SU-DHL-6 (cell line): Measurements from ENCODE around the gene GUCA2A.

Experiments
- H2AFZ ChIP-seq: fragments of 200-600 bp; sonication (generic); 2 replicates; pipeline ENCODE4 v1.6.1; 2014; ENCODE audit warnings: low read depth, mild to moderate bottlenecking, moderate library complexity, mixed read lengths, antibody characterized with exemption, low read length; ENCODE audit not compliant: severe bottlenecking
- H3F3A ChIP-seq: fragments of 200-600 bp; shearing (Covaris generic); 2 replicates; pipeline ENCODE4 v1.6.0; 2016; ENCODE audit warnings: antibody characterized with exemption, mild to moderate bottlenecking; ENCODE audit not compliant: insufficient read depth
- H3K27ac ChIP-seq: fragments of 200-600 bp; sonication (generic); 2 replicates; pipeline ENCODE4 v1.5.1; 2016; ENCODE audit warnings: low read depth, mild to moderate bottlenecking, low read length, moderate library complexity, mixed read lengths
- H3K27me3 ChIP-seq: fragments of 200-600 bp; sonication (generic), shearing (Covaris generic); 2 replicates; pipeline ENCODE4 v1.6.0; 2014; ENCODE audit warnings: mild to moderate bottlenecking, low read length
- H3K36me3 ChIP-seq: fragments of 200-600 bp; sonication (generic); 2 replicates; pipeline ENCODE4 v1.6.1; 2014; ENCODE audit warnings: mild to moderate bottlenecking, low read length, mixed read lengths
- H3K4me2 ChIP-seq: fragments of 300-600, 200-600 bp; shearing (Covaris generic), sonication (generic); 2 replicates; pipeline ENCODE4 v1.6.0; 2014; ENCODE audit warnings: low read length, low read depth, mild to moderate bottlenecking; ENCODE audit not compliant: poor library complexity, severe bottlenecking
- H3K4me3 ChIP-seq: fragments of 200-600 bp; sonication (generic); 2 replicates; pipeline ENCODE4 v1.5.1; 2014; ENCODE audit warnings: antibody characterized with exemption, low read length, mild to moderate bottlenecking, mixed read lengths; ENCODE audit not compliant: insufficient read depth, poor library complexity, severe bottlenecking
- H3K79me2 ChIP-seq: fragments of 200-600 bp; sonication (generic); 2 replicates; pipeline ENCODE4 v1.6.1; 2014; ENCODE audit warnings: mild to moderate bottlenecking, low read length, moderate library complexity; ENCODE audit not compliant: insufficient read depth
- H3K9ac ChIP-seq: fragments of 200-600 bp; sonication (generic); 2 replicates; pipeline ENCODE4 v1.7.0; 2014; ENCODE audit warnings: mild to moderate bottlenecking, low read length
- H3K9me2 ChIP-seq: fragments of 200-600 bp; sonication (generic); replicated peaks from 2 replicates; pipeline ENCODE4 v1.6.1; 2014; ENCODE audit warnings: low read length; ENCODE audit not compliant: insufficient read depth
- H3K9me3 ChIP-seq: fragments of 200-600 bp; sonication (generic); 2 replicates; pipeline ENCODE4 v1.6.1; 2014; ENCODE audit warnings: low read length, mixed read lengths; ENCODE audit not compliant: insufficient read depth
- H4K20me1 ChIP-seq: fragments of 200-600 bp; sonication (generic); 2 replicates; pipeline ENCODE4 v1.6.1; 2014; ENCODE audit warnings: low read depth, mild to moderate bottlenecking, antibody characterized with exemption, low read length, moderate library complexity, mixed read lengths
- EZH2phosphoT487 ChIP-seq: fragments of 200-600 bp; sonication (generic), shearing (Covaris generic); conservative IDR thresholded peaks from 2 replicates; pipeline ENCODE4 v1.6.1; 2018; ENCODE audit warnings: mild to moderate bottlenecking, antibody characterized with exemption, low read length, moderate library complexity, mixed read lengths
- TF ChIP-seq, protein P1 (sequence below): fragments of 200-600 bp; sonication (generic); IDR thresholded peaks from one replicate; pipeline ENCODE4 v1.5.1; 2017; ENCODE audit warnings: antibody characterized with exemption, mild to moderate bottlenecking, low read length, moderate library complexity; ENCODE audit not compliant: insufficient read depth, poor library complexity, severe bottlenecking

Gene GUCA2A

GRCh38 chr1:42164551-42165420 is at the start of gene GUCA2A:
Gene GUCA2A, minus strand, starts transcription at chr1:42164745. Its CDS starts 33 bp downstream, at chr1:42164712.
- Histone ChIP-seq H3K9me3 (no peaks in the 10 kb centered on the region), H3K4me2 (no peak within 1 kb of the TSS), H3F3A (no peaks in the 10 kb centered on the region), H4K20me1 (no peaks in the 10 kb centered on the region), H3K27me3 (0 out of 2 replicates have a peak, but pooled peaks cover 5% of the 10 kb centered on the region), H3K4me3 (no peak within 1 kb of the TSS), H3K9ac (no peak within 1 kb of the TSS), H2AFZ (no peak within 1 kb of the TSS), H3K79me2 (no peaks in the 10 kb centered on the region), H3K9me2 (no peaks in the 10 kb centered on the region), H3K36me3 (no peaks in the 10 kb centered on the region), H3K27ac (no peak within 1 kb of the TSS)
- TF ChIP-seq, protein P1, sequence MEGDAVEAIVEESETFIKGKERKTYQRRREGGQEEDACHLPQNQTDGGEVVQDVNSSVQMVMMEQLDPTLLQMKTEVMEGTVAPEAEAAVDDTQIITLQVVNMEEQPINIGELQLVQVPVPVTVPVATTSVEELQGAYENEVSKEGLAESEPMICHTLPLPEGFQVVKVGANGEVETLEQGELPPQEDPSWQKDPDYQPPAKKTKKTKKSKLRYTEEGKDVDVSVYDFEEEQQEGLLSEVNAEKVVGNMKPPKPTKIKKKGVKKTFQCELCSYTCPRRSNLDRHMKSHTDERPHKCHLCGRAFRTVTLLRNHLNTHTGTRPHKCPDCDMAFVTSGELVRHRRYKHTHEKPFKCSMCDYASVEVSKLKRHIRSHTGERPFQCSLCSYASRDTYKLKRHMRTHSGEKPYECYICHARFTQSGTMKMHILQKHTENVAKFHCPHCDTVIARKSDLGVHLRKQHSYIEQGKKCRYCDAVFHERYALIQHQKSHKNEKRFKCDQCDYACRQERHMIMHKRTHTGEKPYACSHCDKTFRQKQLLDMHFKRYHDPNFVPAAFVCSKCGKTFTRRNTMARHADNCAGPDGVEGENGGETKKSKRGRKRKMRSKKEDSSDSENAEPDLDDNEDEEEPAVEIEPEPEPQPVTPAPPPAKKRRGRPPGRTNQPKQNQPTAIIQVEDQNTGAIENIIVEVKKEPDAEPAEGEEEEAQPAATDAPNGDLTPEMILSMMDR, result no peak
- no peak for TF ChIP-seq EZH2phosphoT487

- no peak overlapping the region for H3K9ac ChIP-seq
- H3K36me3 ChIP-seq, result peaks cover 8% of the 10 kb centered on the region; the same call in 1 of the 2 replicates
- H4K20me1 ChIP-seq, result no peaks in the 10 kb centered on the region
- H3K9me2 ChIP-seq, result no peaks in the 10 kb centered on the region
- no peaks in the 10 kb centered on the region for H3K27me3 ChIP-seq
- no peak overlapping the region for H2AFZ ChIP-seq
- no peaks in the 10 kb centered on the region for H3K9me3 ChIP-seq
- H3K4me2 ChIP-seq, result no peak overlapping the region
- TF ChIP-seq EZH2phosphoT487, result no peak
- TF ChIP-seq, protein P1, result no peak
- peaks cover 3% of the 10 kb centered on the region; the same call in 1 of the 2 replicates for H3F3A ChIP-seq
- no peak overlapping the region for H3K27ac ChIP-seq
- peaks cover 78% of the 10 kb centered on the region for H3K79me2 ChIP-seq
- no peak overlapping the region for H3K4me3 ChIP-seq
These were observed 46.7 kb upstream of the GUCA2A start for GRCh38 chr1:42211224-42211623.

- peaks cover 10% of the 10 kb centered on the region; the same call in 1 of the 2 replicates for H3K36me3 ChIP-seq
- no peak overlapping the region for H2AFZ ChIP-seq
- peaks cover 3% of the 10 kb centered on the region; the same call in 1 of the 2 replicates for H3F3A ChIP-seq
- H3K27me3 ChIP-seq, result no peaks in the 10 kb centered on the region
- no peaks in the 10 kb centered on the region for H3K9me3 ChIP-seq
- H3K4me2 ChIP-seq, result no peak overlapping the region
- H3K79me2 ChIP-seq, result peaks cover 76% of the 10 kb centered on the region
- H3K9ac ChIP-seq, result no peak overlapping the region
- no peak overlapping the region for H3K4me3 ChIP-seq
- H3K27ac ChIP-seq, result no peak overlapping the region
- no peak for TF ChIP-seq EZH2phosphoT487
- TF ChIP-seq, protein P1, result no peak
- no peaks in the 10 kb centered on the region for H3K9me2 ChIP-seq
- H4K20me1 ChIP-seq, result no peaks in the 10 kb centered on the region
These were observed 46.0 kb upstream of the GUCA2A start for GRCh38 chr1:42210421-42211133.
